Stimulated activated naive B cell treated with anti-CD40 and anti-IgM and Interleukin-4, amounts not matched to agents 10 μg/mL and 1 μg/mL and 100 μg/mL, for 72 hours (primary cell): ENCODE results near the gene SLC25A28.
"Not testable (repeated sequence)": the region's sequence is repeated elsewhere in the genome, so short reads cannot be mapped to it uniquely, and the experiment has no call there.

Source experiments
- ATAC-seq, 2 donors: fragments of 150-1000 bp; cut with Tn5 transposase; replicated peaks; 2 replicates each; pipeline ENCODE4 v1.10.0; 2021; ENCODE audit warnings: moderate library complexity in 1 of 2
- DNase-seq: peaks from one replicate; pipeline ENCODE4 v3.0.0; 2021
- H3K27ac Mint-ChIP-seq: one replicate; pipeline ENCODE4 v1.8.0; 2022; ENCODE audit warnings: mild to moderate bottlenecking, mixed read lengths
- H3K27me3 Mint-ChIP-seq, 2 donors: one replicate each; pipeline ENCODE4 v1.8.0; 2022; ENCODE audit warnings: mixed read lengths in 2 of 2
- H3K36me3 Mint-ChIP-seq, 2 donors: one replicate each; pipeline ENCODE4 v1.8.0; 2022; ENCODE audit warnings: mixed read lengths in 2 of 2, mild to moderate bottlenecking in 1 of 2
- H3K4me1 Mint-ChIP-seq, 2 donors: one replicate each; pipeline ENCODE4 v1.8.0; 2022; ENCODE audit warnings: mixed read lengths in 2 of 2, mild to moderate bottlenecking in 1 of 2
- H3K4me3 Mint-ChIP-seq, 2 donors: one replicate each; pipeline ENCODE4 v1.8.0; 2022; ENCODE audit warnings: mild to moderate bottlenecking in 2 of 2, mixed read lengths in 2 of 2, moderate library complexity in 1 of 2
- H3K9me3 Mint-ChIP-seq, 2 donors: one replicate each; pipeline ENCODE4 v1.8.0; 2022; ENCODE audit warnings: mixed read lengths in 2 of 2, mild to moderate bottlenecking in 1 of 2

The SLC25A28 gene

DNA sequence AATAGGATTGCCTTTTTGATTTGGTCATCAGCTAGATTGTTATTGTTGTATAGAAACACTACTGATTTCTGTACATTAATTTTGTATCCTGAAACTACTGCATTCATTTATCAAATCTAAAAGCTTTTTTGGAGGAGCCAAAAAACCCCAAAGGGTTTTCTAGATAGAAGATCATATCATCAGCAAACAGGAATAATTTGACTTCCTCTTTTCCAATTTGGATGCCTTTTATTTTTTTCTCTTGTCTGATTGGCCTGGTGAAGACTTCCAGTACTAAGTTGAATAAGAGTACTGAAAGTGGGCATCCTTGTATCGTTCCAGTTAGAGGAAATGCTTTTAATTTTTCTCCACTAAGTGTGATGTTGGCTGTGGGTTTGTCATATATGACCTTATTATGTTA, 28.5 kb upstream of the SLC25A28 start:
- Mint-ChIP-seq H3K36me3 (no peaks in the 10 kb centered on the region), H3K27me3 (peaks cover 30 to 53% of the 10 kb centered on the region in 2 donors), H3K9me3 (no peaks in the 10 kb centered on the region), H3K4me3 (no peak overlapping the region), H3K4me1 (no peaks in the 10 kb centered on the region), H3K27ac (no peak overlapping the region)
- no peak for ATAC-seq
- no peak for DNase-seq

DNA sequence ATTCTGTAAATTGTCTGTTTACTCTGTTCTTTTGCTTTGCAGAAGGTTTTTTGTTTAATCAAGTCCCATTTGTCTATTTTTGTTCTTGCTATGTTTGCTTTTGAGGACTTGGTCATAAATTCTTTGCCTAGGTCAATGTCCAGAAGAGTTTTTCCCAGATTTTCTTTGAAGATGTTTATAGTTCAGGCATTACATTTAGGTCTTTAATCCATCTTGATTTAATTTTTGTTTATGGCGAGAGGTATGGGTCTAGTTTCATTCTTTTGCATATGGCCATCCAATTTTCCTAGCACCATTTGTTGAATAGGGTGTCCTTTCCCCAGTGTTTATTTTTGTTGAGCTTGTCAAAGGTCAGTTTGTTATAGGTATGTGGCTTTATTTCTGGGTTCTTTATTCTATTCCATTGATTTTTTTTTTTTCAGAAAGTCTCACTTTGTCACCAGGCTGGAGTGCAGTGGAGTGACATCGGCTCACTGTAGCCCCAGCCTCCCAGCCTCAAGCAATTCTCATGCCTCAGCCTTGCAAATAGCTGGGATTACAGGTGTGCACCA, 27.4 kb upstream of the SLC25A28 start:
- ATAC-seq = no peak
- Mint-ChIP-seq H3K27me3 (peaks cover 30 to 51% of the 10 kb centered on the region in 2 donors), H3K27ac (no peak overlapping the region), H3K36me3 (no peaks in the 10 kb centered on the region), H3K9me3 (no peaks in the 10 kb centered on the region), H3K4me1 (no peaks in the 10 kb centered on the region), H3K4me3 (no peak overlapping the region)
- no peak for DNase-seq

DNA sequence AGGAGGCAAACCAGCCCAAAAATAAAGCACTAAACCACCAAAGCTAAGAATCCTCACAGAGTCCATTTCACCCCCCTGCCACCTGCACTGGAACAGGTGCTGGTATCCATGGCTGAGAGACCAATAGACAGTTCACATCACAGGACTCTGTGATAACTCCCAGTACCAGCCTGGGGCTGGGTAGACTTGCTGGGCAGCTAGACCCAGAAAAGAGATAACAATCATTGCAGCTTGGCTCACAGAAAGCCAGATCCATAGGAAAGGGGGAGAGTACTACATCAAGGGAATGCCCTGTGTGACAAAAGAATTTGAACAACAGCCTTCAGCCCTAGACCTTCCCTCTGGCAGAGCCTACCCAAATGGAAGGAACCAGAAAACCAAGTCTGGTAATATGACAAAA, 13.6 kb upstream of the SLC25A28 start:
- no peaks in the 10 kb centered on the region for H3K9me3 Mint-ChIP-seq
- H3K27me3 Mint-ChIP-seq = peaks cover 47 to 54% of the 10 kb centered on the region in 2 donors
- no peak overlapping the region for H3K4me3 Mint-ChIP-seq

DNA sequence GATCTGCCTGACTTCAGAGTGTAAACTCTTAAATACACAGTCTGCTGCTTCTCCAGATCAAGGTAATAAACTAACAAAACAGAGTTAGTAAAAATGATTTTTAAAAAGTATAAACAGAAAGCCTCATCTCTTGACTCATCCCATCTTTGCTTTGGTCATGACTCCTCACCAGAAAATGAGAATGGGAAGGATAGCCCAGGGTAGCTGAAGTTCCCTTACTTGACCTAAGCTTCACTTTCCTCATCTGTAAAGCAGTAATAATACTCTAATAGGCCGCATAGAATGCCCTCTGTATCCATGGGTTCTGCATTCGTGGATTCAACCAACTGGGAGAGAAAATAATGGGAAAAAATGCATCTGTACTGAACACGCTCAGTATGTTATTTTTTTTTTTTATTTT, 11.3 kb upstream of the SLC25A28 start:
- Mint-ChIP-seq H3K27me3 (peaks cover 32 to 45% of the 10 kb centered on the region in 2 donors), H3K4me3 (no peak overlapping the region), H3K27ac (no peak overlapping the region), H3K4me1 (peaks cover 0 to 8% of the 10 kb centered on the region in 2 donors), H3K36me3 (no peaks in the 10 kb centered on the region), H3K9me3 (no peaks in the 10 kb centered on the region)
- ATAC-seq (no peak), DNase-seq (no peak)

More for the DNA sequence above, 13.6 kb upstream of the SLC25A28 start:
- no peaks in the 10 kb centered on the region for H3K36me3 Mint-ChIP-seq
- DNase-seq (no peak), ATAC-seq (no peak)
- peaks cover 0 to 8% of the 10 kb centered on the region in 2 donors for H3K4me1 Mint-ChIP-seq
- no peak overlapping the region for H3K27ac Mint-ChIP-seq

DNA sequence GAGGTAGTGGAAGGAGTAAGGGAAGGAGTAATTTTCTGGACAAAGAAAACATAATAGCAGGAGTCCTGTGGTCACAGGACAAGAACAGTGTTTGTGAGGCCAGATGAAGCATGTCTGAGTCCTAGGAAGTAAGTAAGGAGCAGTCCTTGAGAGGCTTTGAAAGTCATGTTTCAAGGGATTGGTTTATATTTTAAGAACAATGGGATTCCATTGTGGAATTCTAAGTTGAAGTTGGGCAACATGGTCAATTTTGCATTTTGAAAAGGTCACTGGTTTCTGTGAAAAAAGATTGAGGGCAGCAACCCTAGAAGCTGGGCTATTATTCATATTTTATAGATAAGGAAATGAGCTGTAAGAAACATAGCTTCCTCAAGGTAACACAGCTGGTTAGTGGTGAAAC, 10.8 kb upstream of the SLC25A28 start:
- ATAC-seq (no peak), DNase-seq (no peak)
- peaks cover 29 to 40% of the 10 kb centered on the region in 2 donors for H3K27me3 Mint-ChIP-seq
- no peaks in the 10 kb centered on the region for H3K36me3 Mint-ChIP-seq
- H3K4me3 Mint-ChIP-seq = no peak overlapping the region
- H3K4me1 Mint-ChIP-seq = peaks cover 0 to 8% of the 10 kb centered on the region in 2 donors
- H3K27ac Mint-ChIP-seq = no peak overlapping the region
- H3K9me3 Mint-ChIP-seq = no peaks in the 10 kb centered on the region

DNA sequence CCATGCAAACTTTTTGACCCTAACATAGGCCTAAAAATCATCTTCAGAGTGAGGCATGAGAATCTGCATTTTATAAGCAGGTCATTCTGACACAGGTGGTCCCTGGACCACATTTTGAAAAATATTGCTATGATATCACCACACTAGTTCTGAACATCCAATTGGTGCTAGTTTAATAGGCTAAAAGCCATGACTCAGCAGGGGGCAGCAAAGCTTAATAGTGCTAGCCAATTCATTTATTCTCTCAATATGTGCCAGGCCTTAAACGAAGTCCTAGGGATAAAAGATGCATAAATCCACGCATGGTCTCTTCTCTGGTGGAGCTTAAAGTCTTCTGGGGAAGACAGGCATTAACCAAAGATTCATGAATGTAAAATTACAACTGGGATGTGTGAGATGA, 10.2 kb upstream of the SLC25A28 start:
- Mint-ChIP-seq H3K9me3 (no peaks in the 10 kb centered on the region), H3K4me3 (no peak overlapping the region), H3K36me3 (no peaks in the 10 kb centered on the region), H3K27ac (no peak overlapping the region), H3K27me3 (peaks cover 29 to 34% of the 10 kb centered on the region in 2 donors), H3K4me1 (peaks cover 0 to 8% of the 10 kb centered on the region in 2 donors)
- DNase-seq (no peak), ATAC-seq (peak in 1 of 2 donors; percentile 22)

DNA sequence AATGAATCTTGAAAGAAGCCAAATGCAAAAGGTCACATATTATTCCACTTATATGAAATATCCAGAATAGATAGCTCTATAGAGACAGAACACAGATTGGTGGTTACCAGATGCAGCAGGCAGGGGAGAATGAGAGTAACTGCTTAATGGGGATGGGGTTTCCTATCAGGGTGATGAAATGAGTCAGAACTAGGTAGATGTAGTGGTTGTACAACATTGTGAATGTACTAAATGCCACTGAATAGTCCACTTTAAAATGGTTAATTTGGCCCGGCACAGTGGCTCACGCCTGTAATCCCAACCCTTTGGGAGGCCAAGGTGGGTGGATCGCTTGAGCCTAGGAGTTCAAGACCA, 9.4 kb upstream of the SLC25A28 start:
- Mint-ChIP-seq H3K9me3 (no peaks in the 10 kb centered on the region), H3K4me1 (peaks cover 0 to 8% of the 10 kb centered on the region in 2 donors), H3K27me3 (peaks cover 24 to 26% of the 10 kb centered on the region in 2 donors), H3K27ac (no peak overlapping the region), H3K4me3 (no peak overlapping the region), H3K36me3 (no peaks in the 10 kb centered on the region)
- DNase-seq (no peak), ATAC-seq (peak; percentile 50 to 57)

DNA sequence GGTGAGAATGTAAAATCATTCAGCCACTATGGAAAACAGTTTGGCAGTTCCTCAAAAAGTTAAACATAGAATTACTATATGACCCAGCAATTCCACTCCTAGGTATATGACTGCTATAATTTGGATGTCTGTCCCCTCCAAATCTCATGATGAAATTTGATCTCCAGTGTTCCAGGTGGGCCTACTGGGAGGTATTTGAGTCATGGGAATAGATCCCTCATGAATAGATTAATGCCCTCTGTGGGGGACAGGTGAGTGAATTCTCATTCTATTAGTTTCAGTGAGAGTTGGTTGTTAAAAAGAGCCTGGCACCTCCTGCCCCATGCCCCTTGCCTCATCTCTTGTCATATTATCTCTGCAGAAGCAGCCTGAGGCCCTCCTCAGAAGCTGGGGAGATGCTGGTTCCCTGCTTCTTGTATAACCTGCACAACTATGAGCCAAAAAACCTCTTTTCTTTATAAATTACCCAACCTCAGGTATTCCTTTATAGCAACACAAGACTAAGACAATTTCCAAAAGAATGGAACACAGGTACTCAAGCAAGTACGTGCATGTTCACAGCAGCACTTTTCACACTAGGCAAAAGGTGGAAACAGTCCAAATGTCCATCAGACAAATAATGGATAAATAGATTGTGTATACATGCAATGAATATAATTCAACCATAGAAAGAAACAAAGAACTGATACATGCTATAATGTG, 8.8 kb upstream of the SLC25A28 start:
- Mint-ChIP-seq H3K4me1 (peaks cover 0 to 8% of the 10 kb centered on the region in 2 donors), H3K27me3 (peaks cover 19 to 21% of the 10 kb centered on the region in 2 donors), H3K27ac (no peak overlapping the region), H3K9me3 (no peaks in the 10 kb centered on the region), H3K4me3 (no peak overlapping the region), H3K36me3 (no peaks in the 10 kb centered on the region)
- DNase-seq = no peak
- ATAC-seq = no peak

DNA sequence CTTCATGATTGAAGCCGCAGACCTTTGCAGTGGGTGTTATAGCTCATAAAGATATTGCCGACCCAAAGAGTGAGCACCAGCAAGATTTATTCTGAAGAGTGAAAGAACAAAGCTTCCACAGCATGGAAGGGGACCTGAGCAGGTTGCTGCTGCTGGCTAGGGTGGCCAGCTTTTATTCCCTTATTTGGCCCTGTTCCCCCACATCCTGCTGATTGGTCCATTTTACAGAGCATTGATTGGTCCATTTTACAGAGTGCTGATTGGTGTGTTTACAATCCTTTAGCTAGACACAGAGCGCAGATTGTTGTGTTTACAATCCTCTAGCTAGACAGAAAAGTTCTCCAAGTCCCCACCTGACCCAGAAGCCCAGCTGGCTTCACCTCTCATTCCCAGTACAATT, 4.9 kb upstream of the SLC25A28 start:
- not testable (repeated sequence) for H3K27ac Mint-ChIP-seq, ATAC-seq, H3K4me3 Mint-ChIP-seq, H3K27me3 Mint-ChIP-seq, H3K36me3 Mint-ChIP-seq, DNase-seq, H3K9me3 Mint-ChIP-seq
- peaks cover 9 to 16% of the 10 kb centered on the region in 2 donors for H3K4me1 Mint-ChIP-seq

DNA sequence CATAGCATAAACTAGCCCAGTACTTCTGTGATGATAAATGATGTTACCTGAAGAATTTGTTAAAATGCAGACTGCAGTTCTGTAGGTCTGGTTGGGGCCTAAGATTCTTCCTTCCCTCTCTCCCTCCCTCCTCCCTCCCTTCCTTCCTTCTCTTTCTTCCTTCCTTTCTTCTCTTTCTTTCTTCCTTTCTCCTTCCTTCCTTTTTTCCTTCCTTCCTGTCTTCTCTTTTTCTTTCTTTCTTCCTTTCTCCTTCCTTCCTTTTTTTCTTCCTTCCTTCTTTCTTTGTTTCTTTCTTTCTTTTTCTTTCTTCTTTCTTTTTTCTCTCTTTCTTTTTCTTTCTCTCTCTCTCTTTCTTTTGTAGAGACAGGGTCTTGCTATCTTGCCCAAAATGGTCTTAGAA, 3.7 kb upstream of the SLC25A28 start:
- no peak for ATAC-seq
- Mint-ChIP-seq H3K4me1 (peaks cover 13 to 14% of the 10 kb centered on the region in 2 donors), H3K4me3 (no peak overlapping the region), H3K27ac (no peak overlapping the region), H3K27me3 (no peaks in the 10 kb centered on the region), H3K9me3 (no peaks in the 10 kb centered on the region), H3K36me3 (no peaks in the 10 kb centered on the region)
- DNase-seq = no peak

DNA sequence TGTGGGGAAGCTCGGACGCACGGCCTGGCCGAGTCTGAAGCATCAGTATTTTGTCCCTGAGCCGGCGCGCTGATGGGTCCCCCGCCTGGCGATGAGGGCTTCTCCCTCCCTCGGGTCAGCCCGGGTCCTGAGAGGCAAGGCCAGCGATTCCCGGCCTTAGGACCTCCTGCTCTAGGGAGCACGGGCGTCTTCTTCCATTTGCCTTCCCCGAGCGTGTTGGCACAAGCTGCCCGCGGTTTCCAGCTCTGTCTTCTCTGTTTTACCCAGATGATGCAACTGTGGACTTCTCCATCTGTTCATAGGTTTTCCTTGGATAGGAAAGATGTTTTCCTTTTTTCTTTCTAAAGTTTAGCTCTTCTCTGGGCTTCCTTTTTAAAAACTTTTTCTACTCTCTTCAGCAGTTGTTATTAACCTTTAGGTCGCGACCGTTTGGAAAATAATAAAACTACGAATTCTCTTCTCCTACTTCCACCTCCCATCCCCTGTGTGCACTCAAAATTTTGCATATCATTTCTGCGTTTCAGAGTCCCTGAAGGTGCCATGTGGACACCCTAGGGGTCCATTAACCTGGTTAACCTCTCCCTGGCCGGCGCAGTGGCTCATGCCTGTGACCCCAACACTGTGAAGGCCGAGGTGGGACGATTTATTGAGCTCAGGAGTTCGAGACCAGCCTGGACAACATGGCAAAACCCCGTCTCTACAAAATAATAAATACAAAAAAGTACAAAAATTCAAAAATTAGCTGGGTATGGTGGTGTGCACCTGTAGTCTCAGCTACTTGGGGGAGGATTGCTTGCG, 1.4 kb upstream of the SLC25A28 start:
- DNase-seq (no peak), ATAC-seq (no peak)
- Mint-ChIP-seq H3K9me3 (no peaks in the 10 kb centered on the region), H3K27ac (peak overlapping the region; percentile 98), H3K4me3 (peak overlapping the region; percentile 88 to 95), H3K4me1 (peaks cover 22 to 26% of the 10 kb centered on the region in 2 donors), H3K27me3 (no peaks in the 10 kb centered on the region), H3K36me3 (no peaks in the 10 kb centered on the region)

DNA sequence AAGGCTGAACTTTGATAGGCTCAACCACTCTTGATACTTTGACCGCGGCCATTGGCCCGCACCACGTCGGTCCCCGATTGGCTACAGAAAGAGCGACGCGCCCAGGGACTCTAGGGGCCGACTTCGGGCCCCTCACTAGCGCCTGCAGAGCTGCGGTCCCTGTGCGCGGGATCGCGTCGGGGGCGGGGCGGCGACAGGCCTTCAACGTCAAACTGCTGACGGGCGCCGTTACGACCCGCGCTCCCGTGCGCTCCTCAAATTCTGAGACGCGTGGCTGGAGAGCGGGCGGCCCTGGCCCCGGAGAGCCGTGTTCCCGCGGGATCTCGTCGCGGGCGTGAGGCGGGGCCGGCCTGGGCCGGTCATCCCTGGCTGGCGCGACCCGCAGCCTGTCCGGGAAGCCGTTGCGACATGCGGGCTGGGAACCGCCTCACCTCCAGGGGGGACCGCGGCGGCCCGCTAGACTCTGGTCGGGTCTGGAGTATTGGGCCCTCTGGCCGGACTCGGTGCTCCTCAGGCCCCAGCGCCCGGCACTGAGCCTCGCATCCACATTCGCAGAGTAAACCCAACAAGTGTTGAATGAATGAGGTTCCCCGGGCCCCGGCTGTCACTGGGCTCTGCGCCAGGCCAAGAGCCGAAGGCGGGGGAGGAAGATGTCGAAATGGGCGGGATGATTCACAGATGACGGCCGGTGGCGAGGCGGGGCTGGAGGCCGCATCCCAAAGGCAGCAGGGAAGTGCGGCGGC, 643 bp upstream of the SLC25A28 start:
- Mint-ChIP-seq H3K9me3 (no peaks in the 10 kb centered on the region), H3K4me3 (peak overlapping the region; percentile 88 to 95), H3K4me1 (peaks cover 22 to 26% of the 10 kb centered on the region in 2 donors), H3K27ac (peak overlapping the region; percentile 98), H3K27me3 (no peaks in the 10 kb centered on the region), H3K36me3 (no peaks in the 10 kb centered on the region)
- ATAC-seq (peak; percentile 89 to 90), DNase-seq (peak; percentile 94)

DNA sequence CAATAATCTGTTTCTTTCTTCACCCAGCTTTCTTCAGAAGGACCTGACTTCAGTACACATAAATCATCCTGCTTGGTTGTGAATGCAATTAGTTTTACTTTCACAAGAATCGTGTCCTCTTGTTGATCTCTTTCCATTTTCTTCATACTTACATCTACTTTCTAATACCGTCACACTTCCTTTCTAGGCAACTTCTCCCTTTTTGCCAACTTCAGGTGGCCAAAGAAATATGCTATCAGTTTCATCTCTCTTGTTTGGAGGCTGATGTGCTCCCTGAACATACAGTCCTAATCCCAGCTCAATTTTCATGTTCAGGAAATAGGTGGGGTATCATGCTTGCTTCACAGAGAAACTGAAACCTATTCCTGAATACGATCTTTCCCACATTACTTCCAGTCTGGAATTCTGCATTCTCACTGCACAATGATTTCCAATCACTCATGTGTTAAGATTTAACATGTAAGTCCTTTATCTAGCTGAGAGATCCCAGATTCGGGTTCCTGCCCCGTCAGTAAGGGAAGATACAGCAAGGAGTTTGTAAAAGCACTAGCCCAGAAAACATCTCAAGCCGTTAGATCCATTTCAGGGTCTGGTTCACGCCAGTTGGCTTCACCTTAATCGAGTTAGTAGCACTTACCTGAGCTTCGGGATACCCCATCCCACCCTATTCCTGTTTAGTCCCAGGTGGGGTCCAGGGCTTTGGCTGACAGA, 994 bp downstream of the SLC25A28 start:
- peak overlapping the region; percentile 67 to 70 for H3K4me3 Mint-ChIP-seq
- DNase-seq = no peak
- ATAC-seq = no peak
- peaks cover 0 to 4% of the 10 kb centered on the region in 2 donors for H3K36me3 Mint-ChIP-seq
- H3K27ac Mint-ChIP-seq = peak overlapping the region; percentile 87
- peaks cover 28 to 33% of the 10 kb centered on the region in 2 donors for H3K4me1 Mint-ChIP-seq
- no peaks in the 10 kb centered on the region for H3K27me3 Mint-ChIP-seq
- no peaks in the 10 kb centered on the region for H3K9me3 Mint-ChIP-seq

DNA sequence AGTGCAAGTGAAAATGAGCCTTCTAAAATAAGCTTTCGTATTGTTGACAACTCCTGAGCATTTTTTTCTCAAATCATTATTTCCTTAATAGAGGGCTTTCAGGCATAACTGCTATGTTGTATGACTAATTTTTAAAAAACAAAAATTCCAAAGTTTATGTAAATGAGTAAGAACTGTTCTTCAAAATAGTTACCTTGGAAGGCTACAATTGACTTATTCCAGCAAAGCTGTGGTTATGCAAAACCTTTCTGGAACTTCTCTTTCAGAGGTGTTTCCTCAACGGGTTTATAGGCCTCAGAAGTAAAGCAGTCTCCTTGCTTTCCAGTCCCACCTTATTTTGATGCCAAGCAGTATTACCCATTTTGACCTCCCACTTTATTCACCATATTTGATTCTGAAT, 2.5 kb downstream of the SLC25A28 start:
- ATAC-seq (no peak), DNase-seq (no peak)
- no peak overlapping the region for H3K27ac Mint-ChIP-seq
- H3K36me3 Mint-ChIP-seq = peaks cover 0 to 11% of the 10 kb centered on the region in 2 donors
- H3K4me3 Mint-ChIP-seq = peak overlapping the region in 1 of 2 donors; percentile 8
- no peaks in the 10 kb centered on the region for H3K27me3 Mint-ChIP-seq
- no peaks in the 10 kb centered on the region for H3K9me3 Mint-ChIP-seq
- H3K4me1 Mint-ChIP-seq = peaks cover 30 to 33% of the 10 kb centered on the region in 2 donors
